Measurements from ENCODE around the gene FHIT.

FHIT gene

DNA sequence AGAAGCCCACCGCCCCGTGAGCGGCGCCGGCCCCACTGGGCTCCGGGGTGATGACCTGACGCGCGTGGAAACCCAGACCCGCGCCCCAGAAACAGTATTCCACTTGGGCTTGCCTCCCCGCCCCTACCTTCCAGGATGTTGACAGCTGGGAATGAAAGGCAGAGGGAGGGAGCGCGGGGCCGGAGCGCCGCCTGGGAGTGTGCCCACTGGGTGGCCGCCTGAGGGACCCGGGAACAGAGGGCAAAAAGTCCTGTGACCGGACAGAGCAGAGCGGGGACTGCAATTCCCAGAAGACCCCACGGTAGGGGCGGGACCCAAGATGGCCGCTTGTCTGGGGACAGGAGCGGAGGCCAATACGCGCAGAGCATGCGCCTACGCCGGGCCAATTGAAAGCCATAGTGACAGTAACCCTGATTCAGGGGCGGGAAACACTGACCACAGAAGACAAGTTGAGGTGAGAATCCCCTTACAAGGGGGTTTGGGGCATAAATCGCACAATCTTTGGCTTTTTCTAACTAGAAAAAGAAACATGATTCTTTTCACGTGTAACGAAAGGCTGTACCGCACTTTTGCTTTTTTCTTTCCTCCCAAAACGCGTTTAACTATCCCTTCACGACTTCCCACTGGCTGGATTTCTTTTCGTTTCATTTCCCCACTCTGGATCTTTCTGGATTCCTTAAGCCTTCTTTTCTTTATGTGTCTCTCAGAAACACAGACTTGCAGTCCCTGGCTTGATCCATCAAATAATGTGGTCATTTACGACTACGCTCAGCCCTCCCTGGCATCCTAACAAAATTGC is at the start of gene FHIT:
TSS of gene FHIT (minus strand) at position 279 of the 799 bp plus-strand sequence.
- peak; percentile 94 for DNase-seq (ENCODE audit: low spot score)

DNA sequence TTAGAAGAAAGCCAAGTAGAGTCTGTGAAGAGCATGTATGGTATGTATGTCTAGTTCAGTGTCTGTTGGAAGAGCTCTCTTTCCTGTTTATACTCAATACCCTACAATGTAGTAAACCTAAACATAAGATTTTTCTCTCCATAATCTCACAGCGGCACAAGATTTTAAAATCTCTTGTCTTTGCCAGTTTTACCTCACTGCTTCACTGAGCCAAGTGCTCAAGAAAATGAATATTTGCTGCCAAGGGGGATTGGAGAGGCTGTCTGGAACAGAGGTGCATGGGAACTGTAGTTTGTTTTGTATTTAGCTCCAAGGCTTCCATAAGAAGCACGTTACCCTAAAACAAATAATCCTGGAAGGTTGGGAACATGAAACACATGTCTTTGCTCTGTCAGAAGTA is 49.5 kb upstream of the FHIT start:
- DNase-seq (ENCODE audit: low spot score), result no peak

DNA sequence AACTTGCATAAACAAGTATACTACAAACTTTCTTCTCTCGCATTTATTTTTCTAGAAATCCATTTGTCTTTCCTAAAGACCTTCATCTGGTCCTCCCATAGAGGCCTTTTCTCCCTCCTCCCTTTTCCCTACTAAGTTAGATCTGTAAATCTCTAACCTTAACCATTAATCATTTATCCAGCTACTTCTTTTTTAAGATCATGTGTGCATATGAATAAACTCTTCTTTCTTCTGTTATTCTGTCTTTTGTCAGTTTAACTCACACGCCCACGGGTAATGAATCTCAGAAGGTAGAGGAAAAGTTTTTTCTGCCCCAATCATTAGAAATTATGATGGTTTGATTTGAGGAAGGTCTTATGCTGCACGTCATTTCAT is 48.7 kb upstream of the FHIT start:
- DNase-seq (ENCODE audit: low spot score), result no peak

DNA sequence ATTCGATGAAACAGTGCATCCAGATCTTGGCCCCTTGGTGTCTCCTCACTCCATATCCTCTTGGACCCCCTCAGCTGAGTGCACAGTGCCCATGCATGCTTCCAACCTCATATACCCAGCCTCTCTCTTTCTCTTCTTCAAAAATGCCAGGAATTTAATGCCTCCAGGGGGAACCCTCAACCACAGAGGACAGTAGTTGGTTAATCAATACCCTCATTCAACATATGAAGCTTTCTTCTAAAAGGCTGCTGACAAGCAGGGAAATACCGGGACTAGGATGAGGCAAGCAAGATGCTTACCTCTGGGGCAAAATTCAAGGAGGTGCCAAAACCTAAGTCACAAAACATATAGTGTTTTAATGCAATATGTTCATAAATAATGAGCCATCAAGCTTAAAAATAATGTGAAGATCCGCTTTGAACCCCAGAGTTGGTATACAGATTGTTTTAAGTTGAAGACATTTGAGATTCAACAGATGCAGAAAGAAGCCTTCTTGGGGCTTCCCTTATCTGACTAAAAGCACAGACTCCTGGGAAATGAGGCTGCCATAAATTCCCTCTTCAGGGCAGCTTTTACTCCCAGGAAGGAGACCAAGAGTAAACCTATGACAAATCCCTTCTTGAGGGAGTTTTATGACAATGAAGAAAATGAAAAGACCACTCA is 48.2 kb upstream of the FHIT start:
- DNase-seq (ENCODE audit: low spot score), result no peak

DNA sequence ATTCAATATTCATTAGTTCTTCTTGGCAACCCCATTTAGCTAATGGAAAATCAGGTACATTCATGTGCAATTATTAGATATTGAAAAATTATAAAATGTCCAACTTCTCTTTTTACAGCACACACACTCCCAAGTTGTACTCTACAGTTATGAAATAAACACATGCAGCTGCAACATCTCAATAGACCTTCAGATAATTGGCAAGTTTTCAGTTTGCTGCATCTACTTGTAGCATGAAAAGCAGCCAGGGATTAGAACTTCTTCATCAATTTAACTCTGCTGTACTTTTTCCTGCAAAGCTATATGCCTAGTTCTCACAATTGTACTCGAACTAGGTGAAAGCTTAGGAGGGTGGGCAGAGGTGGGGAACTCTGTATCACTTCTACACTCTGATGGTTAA is 46.6 kb upstream of the FHIT start:
- DNase-seq (ENCODE audit: low spot score), result no peak

DNA sequence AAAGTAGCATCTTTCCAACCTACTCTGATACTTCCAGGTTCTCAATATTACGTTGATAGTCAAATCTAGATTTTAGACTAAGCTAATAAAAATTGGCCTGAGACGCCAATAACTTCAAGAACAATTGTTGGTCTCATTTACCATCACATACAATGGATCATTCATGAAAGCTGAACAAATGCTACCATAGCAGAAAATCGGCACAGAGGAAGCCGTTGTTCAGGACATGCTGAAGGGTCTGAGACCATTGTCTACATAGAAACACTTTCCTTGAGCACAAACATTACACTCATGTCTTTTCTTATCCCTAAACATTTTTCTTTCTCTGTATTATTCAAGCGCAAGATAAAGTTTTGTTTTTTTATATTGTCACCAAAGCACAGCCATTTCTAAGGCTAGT is 37.2 kb upstream of the FHIT start:
- DNase-seq (ENCODE audit: low spot score), result no peak

DNA sequence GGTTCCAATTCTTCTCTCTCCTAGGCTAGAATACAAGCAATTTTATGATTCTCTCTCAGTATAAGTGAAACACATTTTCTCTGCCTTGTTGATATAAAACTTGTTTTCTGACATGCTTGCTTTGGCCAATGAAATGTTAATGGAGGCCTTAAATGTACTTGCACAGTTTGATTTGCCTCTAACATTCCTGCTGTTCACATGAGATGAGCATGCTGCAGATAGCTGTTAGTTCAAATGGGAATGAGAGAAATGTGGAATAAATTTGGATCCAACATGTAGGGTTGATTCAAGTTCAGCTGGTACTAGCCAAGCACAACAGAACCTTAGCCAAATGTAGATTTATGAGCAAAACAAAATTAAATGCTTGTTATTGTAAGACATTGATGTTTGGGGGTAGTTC is 32.6 kb upstream of the FHIT start:
- no peak for DNase-seq (ENCODE audit: low spot score)

DNA sequence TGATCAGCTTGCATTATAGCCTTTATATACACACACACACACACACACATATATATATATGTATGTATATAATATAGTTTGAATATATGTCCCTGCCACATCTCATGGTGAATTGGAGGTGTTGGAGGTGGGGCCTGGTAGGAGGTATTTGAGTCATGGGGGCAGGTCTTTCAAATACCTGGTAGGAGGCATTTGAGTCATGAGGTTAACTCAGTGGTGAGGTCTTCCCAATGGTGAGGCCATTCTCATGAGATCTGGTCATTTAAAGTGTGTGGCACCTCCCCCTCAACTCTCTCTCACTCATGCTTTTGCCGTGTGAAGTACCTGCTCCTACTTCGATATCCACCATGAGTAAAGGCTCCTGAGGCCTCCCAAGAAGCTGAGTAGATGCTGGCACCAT is 27.5 kb upstream of the FHIT start:
- no peak for DNase-seq (ENCODE audit: low spot score)

DNA sequence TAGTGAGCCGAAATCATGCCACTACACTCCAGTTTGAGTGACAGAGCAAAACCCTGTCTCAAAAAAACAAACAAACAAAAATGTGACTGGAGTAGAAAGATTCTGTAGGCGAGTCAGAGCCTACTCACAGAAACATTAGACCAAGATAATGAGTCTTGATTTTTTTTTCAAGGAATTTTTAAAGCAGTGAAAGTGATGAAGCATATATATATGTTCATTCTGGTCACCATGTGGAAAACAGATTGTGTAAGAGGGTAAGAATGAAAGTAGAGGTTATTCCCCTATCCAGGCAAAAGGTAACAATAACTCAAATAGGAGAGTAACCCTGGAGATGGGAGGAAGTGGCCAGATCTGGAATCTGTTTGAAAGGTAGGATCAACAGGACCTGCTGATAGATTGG is 26.2 kb upstream of the FHIT start:
- no peak for DNase-seq (ENCODE audit: low spot score)

DNA sequence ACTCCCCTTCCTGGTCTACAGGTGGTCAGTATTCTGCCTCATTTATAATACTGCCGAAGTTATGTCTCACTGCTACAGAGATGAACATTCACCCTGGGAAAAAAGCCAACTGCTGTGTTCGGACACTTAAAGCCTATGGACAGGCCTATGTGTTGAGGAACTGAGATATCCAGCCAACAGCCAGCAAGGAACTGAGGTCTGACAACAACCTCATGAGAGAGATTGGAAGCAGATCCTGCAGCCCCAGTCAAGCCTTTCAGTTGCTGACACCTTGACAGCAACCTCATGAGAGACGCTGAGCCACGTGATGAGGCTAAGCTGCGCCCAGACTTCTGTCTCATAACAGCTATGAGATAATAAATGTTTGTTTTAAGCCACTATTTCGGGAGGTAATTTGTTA is 18.2 kb upstream of the FHIT start:
- no peak for DNase-seq (ENCODE audit: low spot score)

DNA sequence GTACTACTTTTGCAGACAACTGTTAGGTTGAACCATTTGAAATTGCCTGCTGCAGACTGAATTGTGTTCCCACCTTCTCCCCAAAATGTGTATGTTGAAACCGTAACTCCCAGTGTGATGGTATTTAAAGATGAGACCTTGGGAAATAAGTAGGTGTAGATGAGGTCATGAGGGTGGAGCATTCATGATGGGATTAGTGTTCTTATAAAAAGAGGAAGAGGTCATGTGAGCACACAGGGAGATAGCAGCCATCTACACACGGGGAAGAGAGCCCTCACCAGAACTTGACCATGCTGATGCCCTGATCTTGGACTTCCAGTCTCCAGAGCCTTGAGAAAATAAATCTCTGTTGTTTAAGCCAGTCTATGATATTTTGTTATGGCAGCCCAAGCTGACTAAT is 17.4 kb upstream of the FHIT start:
- no peak for DNase-seq (ENCODE audit: low spot score)

DNA sequence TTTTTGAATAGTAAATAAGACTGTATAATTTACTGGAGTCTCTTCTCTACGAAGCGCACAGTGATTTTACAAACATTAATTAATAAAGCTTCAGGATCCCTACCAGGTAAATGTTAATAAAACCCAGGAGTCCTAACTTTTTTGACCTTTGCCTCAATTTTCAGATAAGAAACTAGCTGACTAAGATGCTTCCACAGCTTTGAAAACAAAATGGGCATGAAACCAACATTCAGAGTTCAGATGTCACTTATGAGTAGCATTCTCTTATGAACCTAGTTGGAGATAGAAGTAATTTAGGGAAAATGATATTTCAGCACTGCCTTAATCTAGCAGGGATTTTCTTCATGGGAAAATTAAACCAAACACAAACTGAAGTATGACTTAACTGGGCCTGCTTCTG is 13.0 kb upstream of the FHIT start:
- DNase-seq (ENCODE audit: low spot score), result no peak

DNA sequence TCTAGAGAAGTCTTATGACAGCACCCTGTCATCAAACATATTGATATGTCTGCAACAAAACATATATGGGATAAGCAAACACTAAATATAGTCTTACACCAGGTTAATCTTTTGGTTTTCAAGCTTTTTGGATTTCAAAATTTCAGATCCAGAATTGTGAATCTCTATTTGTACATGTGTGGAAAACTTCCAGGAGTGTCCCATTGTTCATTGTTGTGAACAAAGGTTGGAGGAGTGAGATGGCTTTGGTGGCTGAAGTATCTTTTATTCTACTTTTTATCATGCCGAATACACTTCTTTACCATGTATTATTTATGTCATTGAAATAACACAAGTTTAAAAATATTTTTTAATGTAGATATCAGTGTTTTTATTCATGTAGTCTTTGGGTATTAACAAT is 5.9 kb upstream of the FHIT start:
- DNase-seq (ENCODE audit: low spot score), result no peak

DNA sequence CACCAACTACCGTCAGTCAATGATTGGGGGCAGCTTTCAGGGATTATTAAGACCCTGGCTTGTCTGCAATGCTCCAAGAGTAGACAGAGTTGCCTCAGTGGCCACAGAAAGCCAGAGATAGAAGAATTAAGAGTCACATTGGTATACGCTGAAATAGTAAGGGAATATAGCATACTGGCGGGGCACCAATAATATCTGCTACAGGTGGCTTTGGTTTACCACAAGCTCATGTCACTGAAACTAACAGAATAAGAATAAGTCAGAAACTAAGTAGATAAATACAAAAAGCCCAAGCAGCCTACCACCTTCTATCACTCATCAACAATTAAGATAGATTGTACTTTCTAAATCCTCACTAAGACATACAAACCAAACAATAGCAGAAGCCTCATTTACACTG is 2.5 kb upstream of the FHIT start:
- DNase-seq (ENCODE audit: low spot score), result no peak

DNA sequence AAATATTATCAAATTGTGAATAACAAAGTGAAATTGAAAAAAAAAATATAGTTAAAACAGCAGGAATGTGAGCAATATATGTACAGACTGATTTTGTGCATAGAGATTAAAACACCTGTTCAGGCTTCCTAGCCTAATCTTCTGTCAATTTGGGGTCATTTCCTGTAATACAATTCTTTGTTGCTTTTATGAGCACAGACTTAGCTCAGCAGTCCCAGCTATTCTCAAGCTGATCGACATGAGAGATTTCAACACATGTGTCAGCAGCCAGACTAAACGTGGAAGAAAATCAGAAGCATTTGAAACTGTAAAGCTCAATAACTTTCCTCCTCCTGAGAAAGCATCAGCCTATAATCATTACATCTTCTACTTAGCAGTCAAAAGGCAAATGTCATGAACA is 1.6 kb upstream of the FHIT start:
- no peak for DNase-seq (ENCODE audit: low spot score)

DNA sequence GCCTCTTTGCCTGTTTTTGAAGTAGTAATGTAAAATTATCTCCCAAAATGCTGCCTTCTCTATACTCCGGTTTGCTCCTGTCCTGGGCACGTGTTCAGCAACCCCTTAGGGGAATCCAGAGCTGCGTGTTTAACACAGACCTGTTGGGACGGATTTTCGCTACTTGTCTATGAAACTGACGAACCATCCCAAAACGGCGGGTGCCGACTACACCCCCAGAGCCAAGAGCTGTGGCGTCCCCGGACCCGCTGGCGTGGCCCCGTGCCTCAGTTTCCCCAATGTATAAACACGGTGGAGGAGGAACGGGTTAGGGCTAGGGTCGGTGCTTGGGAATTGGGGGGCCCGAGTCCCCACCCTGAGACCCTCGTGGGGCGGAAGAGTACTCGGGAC is 473 bp downstream of the FHIT start:
- peak; percentile 13 for DNase-seq (ENCODE audit: low spot score)

DNA sequence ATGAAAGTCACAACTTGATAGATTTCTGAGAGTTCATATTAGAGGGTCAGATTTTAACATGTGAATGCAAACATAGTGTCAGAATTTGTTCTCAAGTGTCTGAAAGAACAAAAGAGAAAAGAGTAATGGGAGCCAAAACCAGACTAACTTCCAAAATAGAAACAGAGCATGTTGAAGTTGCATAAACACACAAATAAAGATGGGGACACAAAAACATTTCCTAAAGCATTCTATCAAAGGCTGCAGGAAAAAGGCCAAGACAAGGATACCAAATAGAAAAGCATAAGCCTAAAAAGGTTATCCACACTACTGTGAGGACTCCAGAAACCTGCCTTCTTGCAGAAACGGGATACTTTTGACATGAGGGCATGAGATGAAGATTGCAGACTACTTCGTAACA is 2.8 kb downstream of the FHIT start:
- no peak for DNase-seq (ENCODE audit: low spot score)

DNA sequence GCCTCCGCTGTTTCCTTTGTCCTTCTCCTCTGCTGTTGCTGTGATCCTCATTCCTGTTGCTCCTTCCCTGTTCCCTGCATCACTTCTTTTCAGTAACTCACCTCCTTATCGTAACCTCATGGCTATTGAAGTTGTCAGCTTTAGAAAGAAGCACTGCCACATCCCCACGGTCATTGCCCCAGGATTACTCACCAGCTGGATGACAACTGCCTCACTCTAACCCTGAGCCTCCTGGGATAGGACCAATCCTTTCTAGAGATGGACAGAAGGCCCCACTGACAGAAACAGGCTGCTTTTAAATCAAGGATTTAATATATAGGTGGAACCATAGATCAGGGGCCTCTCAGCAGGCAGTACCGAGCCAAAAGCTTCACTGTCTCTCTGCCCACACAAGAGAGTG is 4.1 kb downstream of the FHIT start:
- no peak for DNase-seq (ENCODE audit: low spot score)

DNA sequence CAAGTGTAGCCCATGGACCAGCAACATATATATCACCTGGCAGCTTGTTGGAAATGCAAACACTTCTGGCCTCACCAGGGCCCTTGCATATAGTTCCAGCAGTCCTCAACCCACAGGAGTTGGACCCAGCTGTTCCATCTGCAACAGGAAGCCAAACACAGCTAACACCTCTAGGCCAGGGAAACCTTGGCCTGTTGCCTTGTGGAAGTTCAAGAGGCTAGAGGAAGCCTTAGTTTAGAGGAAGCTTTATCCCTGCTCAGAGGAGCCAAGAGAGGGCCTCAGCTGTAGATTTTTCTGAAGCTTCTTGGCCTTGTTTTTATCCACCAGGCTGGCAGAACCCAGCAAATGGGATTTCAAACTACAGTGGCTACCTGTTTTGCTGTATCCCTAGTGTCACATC is 11.4 kb downstream of the FHIT start:
- DNase-seq (ENCODE audit: low spot score), result no peak

DNA sequence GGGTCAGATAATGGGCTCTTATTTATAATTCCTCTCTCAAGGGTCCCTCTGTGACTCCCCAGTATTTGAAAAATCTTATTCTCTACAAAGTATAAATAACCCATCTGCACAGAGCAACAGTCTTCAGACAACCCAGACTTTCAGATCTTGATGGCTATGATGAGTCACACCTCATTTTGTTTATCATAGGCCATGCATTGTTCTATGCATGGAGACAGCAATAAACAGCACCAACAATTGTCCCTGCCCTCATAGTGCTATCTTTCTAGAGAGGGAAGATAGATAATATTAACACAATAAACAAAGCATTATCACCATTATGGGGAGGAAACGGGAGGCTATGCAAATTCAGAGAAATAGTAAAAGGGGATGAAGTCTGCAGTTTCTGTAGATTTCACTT is 13.4 kb downstream of the FHIT start:
- no peak for DNase-seq (ENCODE audit: low spot score)

DNA sequence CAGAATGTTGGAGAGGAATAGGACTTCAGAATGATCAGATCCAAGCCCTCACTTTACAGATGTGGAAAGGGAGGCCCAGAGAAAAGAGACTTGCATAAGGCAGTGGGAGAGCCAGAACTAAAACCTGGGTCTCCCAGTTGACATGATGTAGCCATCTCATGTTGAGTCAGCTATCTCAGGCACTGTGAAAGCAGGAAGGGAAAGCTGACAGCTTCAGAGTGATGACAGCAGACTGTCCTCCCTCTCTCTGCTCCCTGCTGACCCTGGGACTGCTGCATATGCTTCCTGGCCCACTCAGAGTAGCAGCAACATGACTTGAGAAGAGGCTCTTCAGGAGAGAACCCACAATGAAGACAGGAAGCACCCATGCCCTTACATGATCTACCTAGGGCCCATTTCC is 14.7 kb downstream of the FHIT start:
- no peak for DNase-seq (ENCODE audit: low spot score)

DNA sequence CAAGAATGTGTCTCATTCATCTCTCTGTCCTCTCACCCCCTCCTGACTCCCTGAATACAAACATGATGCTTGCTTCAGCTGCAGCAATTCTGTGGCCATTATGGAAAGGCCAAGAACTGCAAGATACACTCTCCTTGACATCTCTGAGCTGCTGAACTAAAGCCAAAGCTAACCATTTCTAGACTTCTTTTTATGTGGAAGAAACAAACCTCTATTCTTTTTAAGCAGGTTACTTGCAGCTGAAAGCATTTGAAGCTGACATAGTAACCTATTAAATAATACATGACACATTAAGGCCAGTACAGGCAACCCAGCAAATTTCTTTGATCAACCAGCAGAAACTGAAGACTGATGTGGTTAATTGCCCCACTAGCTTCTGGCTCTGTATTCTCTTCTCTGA is 17.5 kb downstream of the FHIT start:
- DNase-seq (ENCODE audit: low spot score), result no peak

DNA sequence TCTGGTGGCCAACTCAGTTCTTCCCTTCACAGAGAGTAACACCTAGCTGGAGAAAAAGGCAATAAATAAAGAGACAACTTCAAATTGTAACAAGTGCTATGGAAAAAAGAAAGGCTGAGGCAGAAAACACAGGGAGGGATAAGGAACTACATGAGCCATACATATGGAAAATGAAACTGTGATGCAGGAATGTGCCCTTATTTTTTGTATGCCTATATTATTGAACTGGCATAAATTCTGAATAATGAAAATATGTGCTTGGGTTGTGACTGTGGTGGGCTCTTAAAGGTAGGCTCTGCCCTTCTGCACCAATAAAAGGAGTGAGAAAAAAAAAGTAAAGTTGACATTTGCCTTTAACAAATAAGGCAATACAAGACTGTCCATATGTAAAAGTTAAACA is 19.6 kb downstream of the FHIT start:
- DNase-seq (ENCODE audit: low spot score), result no peak

DNA sequence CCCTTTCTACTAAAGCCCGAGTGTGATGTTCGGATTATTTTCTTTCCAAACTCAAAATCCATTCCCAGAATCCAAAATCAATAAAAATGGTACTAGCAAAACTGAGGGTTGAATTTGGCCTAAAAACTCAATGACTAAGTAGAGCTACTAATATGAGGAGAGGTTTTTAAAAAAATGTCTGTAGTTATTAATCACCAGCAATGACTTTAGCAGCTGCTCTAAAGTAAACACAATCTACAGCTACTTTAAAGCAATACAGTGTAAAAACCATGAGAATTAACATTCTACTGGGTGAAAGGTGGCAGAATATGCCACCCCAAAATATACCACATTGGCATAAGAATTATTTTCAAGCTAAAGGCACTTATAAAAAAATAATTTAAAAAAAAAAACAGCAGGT is 23.5 kb downstream of the FHIT start:
- DNase-seq (ENCODE audit: low spot score), result no peak

Data from germinal center (tissue), 1 donor.